ENCODE data around the gene ATAT1. TPM values are rescaled to one million over a fixed set of nuclear protein-coding genes. Genes with fewer than 3 reads are reported as not detected.

The ATAT1 gene
- polyA plus RNA-seq, 1 donor from 2014 or later = 70.4 TPM

- Histone ChIP-seq H4K20me1 (ENCODE audit: insufficient read depth) (no peaks in the 10 kb centered on the region), H3K4me2 (ENCODE audit: low read length) (peak within 1 kb of the TSS; percentile 95), H3K27me3 (ENCODE audit: insufficient read depth, low read depth, low read length) (no peaks in the 10 kb centered on the region), H2AFZ (ENCODE audit: low read depth, low read length) (peak within 1 kb of the TSS; percentile 80), H3K79me2 (replicated peaks; ENCODE audit: insufficient read depth, low read length) (peaks cover 29% of the 10 kb centered on the region), H3K9me3 (ENCODE audit: low read length) (no peaks in the 10 kb centered on the region), H3K27ac (ENCODE audit: low read length) (peak within 1 kb of the TSS; percentile 95), H3F3A (ENCODE audit: insufficient read depth, low read length, poor library complexity, severe bottlenecking) (no peaks in the 10 kb centered on the region), H3K36me3 (ENCODE audit: insufficient read depth, low read length) (no peaks in the 10 kb centered on the region), H3K4me3 (ENCODE audit: low read length) (peak within 1 kb of the TSS; percentile 100), H3K9me2 (ENCODE audit: insufficient read depth, low read length) (no peaks in the 10 kb centered on the region), H3K9ac (ENCODE audit: low read length) (peak within 1 kb of the TSS; percentile 96)
- no peak for TF ChIP-seq TAF1 (IDR thresholded peaks at IDR 0.05; ENCODE audit: low read depth)
- TF ChIP-seq REST (IDR thresholded peaks at IDR 0.05; ENCODE audit: borderline replicate concordance) = peak; percentile 8
Observed at GRCh38 chr6:30646450-30647241, 20.0 kb downstream of the ATAT1 start, which contains the start of gene C6orf136. Gene C6orf136, plus strand, starts transcription at chr6:30647133. Its CDS starts 99 bp downstream, at chr6:30647232.

- Histone ChIP-seq H3K27me3 (ENCODE audit: insufficient read depth, low read depth, low read length) (no peaks in the 10 kb centered on the region), H3K4me3 (ENCODE audit: low read length) (peak overlapping the region; percentile 100), H3K36me3 (ENCODE audit: insufficient read depth, low read length) (no peaks in the 10 kb centered on the region), H3F3A (ENCODE audit: insufficient read depth, low read length, poor library complexity, severe bottlenecking) (no peaks in the 10 kb centered on the region), H3K9ac (ENCODE audit: low read length) (peak overlapping the region; percentile 96), H3K4me2 (ENCODE audit: low read length) (peak overlapping the region; percentile 68), H3K9me2 (ENCODE audit: insufficient read depth, low read length) (no peaks in the 10 kb centered on the region), H3K27ac (ENCODE audit: low read length) (peak overlapping the region; percentile 95), H2AFZ (ENCODE audit: low read depth, low read length) (peak overlapping the region; percentile 80), H4K20me1 (ENCODE audit: insufficient read depth) (no peaks in the 10 kb centered on the region), H3K79me2 (replicated peaks; ENCODE audit: insufficient read depth, low read length) (peaks cover 29% of the 10 kb centered on the region), H3K9me3 (ENCODE audit: low read length) (no peaks in the 10 kb centered on the region)
- TF ChIP-seq EZH2 (IDR thresholded peaks at IDR 0.05; ENCODE audit: borderline replicate concordance, insufficient read depth, low read length, poor library complexity, severe bottlenecking) (no peak), REST (IDR thresholded peaks at IDR 0.05; ENCODE audit: borderline replicate concordance) (peak; percentile 69), MXI1 (conservative IDR thresholded peaks at IDR 0.05; ENCODE audit: poor library complexity, severe bottlenecking) (peak; percentile 91), EP300 (conservative IDR thresholded peaks at IDR 0.05; ENCODE audit: poor library complexity, severe bottlenecking) (no peak), TAF1 (IDR thresholded peaks at IDR 0.05; ENCODE audit: low read depth) (peak; percentile 49), CTCF (IDR thresholded peaks at IDR 0.05; ENCODE audit: poor library complexity, severe bottlenecking) (peak; percentile 20), POLR2AphosphoS5 (IDR thresholded peaks at IDR 0.05) (peak; percentile 95)
Observed at GRCh38 chr6:30647242-30648116, 20.8 kb downstream of the ATAT1 start.

Measured in neural cell (in vitro differentiated cells).